Omental fat pad (tissue), 4 donors: Measurements from ENCODE around the gene FFAR2. TPM values are rescaled to one million over a fixed set of nuclear protein-coding genes. Genes with fewer than 3 reads are reported as not detected.

Experiments
- ATAC-seq: fragments of 150-250 bp; one replicate; pipeline ENCODE4 v1.9.1; 2016; ENCODE audit warnings: mild to moderate bottlenecking, moderate library complexity; ENCODE audit not compliant: low FRiP score
- DNase-seq: peaks from one replicate; pipeline ENCODE4 v3.0.0-alpha.2; 2019; ENCODE audit warnings: low spot score
- total RNA-seq, 4 donors: library from RNA; depleted of rRNA; stranded (reverse); fragments of >200 nt; gene quantifications; one replicate each; pipeline ENCODE4 v1.1.0, GENCODE V29; 2016
- TF ChIP-seq, protein P1 (sequence below), 3 donors: fragments of 450-650 bp; IDR thresholded peaks; one replicate each; pipeline ENCODE4 v1.5.1; 2016 to 2017; ENCODE audit warnings: antibody characterized with exemption in 3 of 3, mild to moderate bottlenecking in 3 of 3, moderate library complexity in 2 of 3

The FFAR2 gene
- total RNA-seq, 4 donors from 2014 or later: 0.46 to 4.4 (median 0.80) TPM

DNA sequence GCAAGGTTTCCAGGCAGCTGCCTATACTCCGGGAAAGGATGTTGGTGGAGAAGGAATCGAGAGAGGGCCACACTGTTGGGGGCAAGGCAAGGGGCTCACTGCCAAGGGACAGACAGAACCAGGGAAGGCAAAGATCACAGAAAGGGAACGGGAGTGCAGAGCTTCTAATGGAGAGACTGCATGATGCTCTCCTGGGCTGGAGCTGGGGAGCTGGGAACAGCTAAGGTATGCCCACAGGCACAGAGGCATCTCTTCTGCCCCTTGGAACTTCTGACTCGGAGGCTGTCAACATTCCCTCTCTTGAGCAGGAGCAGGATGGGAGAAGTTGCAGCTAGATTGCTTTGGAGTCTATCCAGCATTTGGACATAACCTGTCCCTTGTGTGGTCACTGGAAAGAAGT, 22.4 kb upstream of the FFAR2 start:
- no peak for ATAC-seq
- DNase-seq: no peak
- TF ChIP-seq, protein P1, sequence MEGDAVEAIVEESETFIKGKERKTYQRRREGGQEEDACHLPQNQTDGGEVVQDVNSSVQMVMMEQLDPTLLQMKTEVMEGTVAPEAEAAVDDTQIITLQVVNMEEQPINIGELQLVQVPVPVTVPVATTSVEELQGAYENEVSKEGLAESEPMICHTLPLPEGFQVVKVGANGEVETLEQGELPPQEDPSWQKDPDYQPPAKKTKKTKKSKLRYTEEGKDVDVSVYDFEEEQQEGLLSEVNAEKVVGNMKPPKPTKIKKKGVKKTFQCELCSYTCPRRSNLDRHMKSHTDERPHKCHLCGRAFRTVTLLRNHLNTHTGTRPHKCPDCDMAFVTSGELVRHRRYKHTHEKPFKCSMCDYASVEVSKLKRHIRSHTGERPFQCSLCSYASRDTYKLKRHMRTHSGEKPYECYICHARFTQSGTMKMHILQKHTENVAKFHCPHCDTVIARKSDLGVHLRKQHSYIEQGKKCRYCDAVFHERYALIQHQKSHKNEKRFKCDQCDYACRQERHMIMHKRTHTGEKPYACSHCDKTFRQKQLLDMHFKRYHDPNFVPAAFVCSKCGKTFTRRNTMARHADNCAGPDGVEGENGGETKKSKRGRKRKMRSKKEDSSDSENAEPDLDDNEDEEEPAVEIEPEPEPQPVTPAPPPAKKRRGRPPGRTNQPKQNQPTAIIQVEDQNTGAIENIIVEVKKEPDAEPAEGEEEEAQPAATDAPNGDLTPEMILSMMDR (IDR thresholded peaks at IDR 0.05): no peak

DNA sequence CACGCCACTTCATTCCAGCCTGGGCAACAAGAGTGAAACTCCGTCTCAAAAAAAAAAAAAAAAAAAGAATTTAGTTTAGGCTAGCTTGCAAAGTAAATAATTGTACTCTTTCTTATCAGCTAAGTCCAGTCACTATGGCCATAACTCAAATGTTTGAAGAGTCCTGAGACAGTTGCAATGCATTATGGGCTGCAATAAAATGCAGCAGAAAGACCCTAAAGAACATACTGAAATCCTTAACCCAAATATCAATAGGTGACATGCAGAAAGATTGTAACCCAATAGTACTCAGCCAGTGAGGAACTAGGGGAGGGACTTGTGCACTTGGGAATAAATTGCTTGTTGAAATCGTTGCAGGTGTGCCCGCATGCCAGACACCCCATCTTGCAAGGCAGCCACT, 20.9 kb upstream of the FFAR2 start:
- TF ChIP-seq, protein P1 (IDR thresholded peaks at IDR 0.05): no peak
- no peak for ATAC-seq
- no peak for DNase-seq

DNA sequence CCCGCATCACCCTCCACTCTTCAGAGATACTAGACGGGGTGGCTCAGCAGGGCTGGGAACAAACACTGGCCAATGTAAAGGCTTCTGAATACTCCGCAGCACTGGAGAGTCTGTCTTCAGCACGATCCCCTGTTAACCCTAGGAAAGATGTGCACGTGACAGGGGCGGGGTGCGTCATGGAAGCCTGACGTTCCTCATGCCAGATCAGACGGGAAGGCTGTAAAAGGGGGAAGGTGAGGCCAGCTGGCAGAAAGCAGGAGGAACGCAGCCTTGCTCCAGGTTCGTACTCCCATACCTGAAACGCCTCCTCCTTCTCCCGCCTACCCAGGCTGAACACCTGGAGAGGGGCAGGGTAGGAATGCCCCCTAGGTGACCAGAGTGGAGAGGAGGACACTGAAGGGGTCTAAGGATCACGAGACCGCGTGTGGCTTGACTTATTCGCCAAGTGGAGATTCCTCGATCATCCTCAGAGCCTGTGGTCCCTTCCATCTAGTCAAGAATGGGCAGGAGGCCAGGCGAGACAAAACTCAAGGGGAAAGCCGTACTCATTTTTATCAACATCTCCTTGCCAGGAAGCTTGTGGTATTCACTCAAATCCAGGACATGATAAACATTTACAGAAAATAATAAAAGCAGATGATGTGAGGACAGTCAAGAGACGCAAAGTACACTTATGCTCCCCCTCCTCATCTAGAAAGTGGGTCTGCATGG, 18.2 kb upstream of the FFAR2 start:
- DNase-seq (no peak), ATAC-seq (no peak)
- TF ChIP-seq, protein P1 (IDR thresholded peaks at IDR 0.05): no peak

DNA sequence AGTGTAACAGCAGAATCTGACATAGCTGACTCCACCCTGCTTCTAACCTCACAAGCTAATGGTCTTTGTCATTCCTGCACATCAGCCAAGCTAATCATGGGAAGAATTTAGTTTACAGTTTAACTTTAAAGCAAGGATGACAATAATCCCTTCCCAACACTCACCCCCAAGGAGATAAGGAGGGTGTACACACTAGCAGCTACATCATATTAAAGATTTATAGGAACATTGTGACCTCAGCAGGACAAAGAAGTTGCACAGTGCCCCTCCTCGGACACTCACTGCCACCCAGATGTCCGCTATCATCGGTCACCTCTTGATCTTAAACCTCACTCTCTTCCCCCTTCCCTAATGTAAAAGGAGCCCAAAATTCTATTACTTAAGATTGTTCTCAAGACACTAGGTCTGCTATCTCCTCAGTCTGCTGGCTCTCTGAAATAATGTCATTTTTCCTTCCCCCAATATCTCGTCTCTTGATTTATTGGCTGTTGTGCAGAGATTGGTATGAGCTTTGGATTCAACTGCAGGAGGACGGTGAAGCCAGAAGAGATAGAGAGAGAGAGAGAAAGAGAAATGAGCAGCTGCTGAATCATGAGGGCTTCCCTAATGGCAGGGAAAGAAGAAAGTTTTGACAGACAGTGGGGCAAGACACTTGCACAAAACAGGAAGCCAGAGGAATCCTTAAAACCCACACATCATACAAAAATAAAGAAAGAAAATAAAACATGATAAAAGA, 17.5 kb upstream of the FFAR2 start:
- TF ChIP-seq, protein P1 (IDR thresholded peaks at IDR 0.05): no peak
- ATAC-seq: no peak
- no peak for DNase-seq

DNA sequence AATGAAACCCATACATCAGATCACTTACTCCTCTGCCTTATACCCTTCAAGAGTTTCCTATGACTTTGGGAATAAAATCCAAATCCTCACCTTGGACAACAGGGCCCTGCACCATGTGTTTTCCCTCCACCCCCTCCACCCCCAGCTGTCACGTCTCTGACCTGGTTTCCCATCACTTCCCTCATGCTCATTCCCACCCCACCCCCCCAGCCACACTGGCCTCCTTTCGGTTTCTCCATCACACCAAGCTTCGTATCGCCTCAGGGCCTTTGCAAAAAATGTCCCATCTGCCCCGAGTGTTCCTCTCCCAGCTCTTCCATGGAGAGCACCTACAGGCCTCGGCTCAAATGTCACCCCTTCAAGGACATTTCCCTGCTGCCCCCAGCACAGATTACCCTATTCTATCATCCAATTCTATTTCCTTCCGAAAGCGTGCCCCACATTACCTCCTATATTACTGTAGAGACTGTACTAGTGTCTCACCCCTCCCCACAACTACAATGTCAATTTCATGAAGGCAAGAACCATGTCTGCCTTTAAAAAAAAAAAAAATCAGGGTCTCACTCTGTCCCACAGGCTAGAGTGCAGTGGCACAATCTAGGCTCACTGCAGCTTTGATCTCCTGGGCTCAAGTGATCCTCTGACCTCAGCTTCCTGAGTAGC, 16.8 kb upstream of the FFAR2 start:
- ATAC-seq (no peak), DNase-seq (no peak)
- TF ChIP-seq, protein P1 (IDR thresholded peaks at IDR 0.05): no peak

DNA sequence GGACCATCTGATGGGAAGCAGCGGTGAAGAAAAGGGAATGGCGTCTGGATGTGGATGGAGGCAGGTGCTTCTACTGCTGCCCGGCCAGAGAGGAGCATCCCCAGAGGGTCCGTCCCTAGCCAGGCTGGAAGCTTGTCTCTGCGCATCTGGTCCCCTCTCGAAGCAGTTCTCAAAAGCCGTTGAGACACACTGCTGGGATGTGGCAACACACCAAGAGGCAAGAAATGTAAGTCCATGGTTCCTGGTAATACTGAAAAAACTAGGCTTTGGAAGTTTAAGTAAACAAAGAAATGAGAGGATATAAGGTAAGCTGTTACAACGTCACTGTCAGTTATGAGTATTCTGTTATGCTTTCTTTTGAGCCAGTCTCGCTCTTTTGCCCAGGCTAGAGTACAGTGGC, 15.1 kb upstream of the FFAR2 start:
- ATAC-seq (no peak), DNase-seq (no peak)
- TF ChIP-seq, protein P1 (IDR thresholded peaks at IDR 0.05): no peak
